HG03442 (cell line): Measurements from ENCODE around the gene SORCS2.

Source experiments
- ATAC-seq: cut with Tn5 transposase; IDR thresholded peaks from one replicate; pipeline ENCODE4 v1.9.1; 2021; ENCODE audit warnings: mild to moderate bottlenecking, moderate library complexity; ENCODE audit not compliant: unreplicated experiment

The SORCS2 gene

GRCh38 chr4:7763788-7764187 lies 571.5 kb downstream of the SORCS2 start:
- ATAC-seq, result no peak

GRCh38 chr4:7764466-7764865 lies 572.1 kb downstream of the SORCS2 start:
- no peak for ATAC-seq

GRCh38 chr4:7765666-7766065 lies 573.3 kb downstream of the SORCS2 start:
- no peak for ATAC-seq

- no peak for ATAC-seq
These were observed 573.7 kb downstream of the SORCS2 start for GRCh38 chr4:7766086-7766485.

- ATAC-seq, result no peak
These were observed 574.5 kb downstream of the SORCS2 start for GRCh38 chr4:7766661-7767345.

GRCh38 chr4:7767526-7767925 lies 575.2 kb downstream of the SORCS2 start:
- ATAC-seq, result no peak

GRCh38 chr4:7767966-7768365 lies 575.6 kb downstream of the SORCS2 start:
- no peak for ATAC-seq

GRCh38 chr4:7768736-7769135 lies 576.4 kb downstream of the SORCS2 start:
- ATAC-seq, result no peak

GRCh38 chr4:7769396-7770223 lies 577.3 kb downstream of the SORCS2 start:
- no peak for ATAC-seq

GRCh38 chr4:7770224-7771050 lies 578.1 kb downstream of the SORCS2 start:
- no peak for ATAC-seq

GRCh38 chr4:7771056-7771455 lies 578.7 kb downstream of the SORCS2 start:
- ATAC-seq, result no peak

- ATAC-seq, result peak; percentile 91
These were observed 579.5 kb downstream of the SORCS2 start for GRCh38 chr4:7771541-7772507.

- ATAC-seq, result no peak
These were observed 580.5 kb downstream of the SORCS2 start for GRCh38 chr4:7772711-7773385.

- ATAC-seq, result no peak
These were observed 581.3 kb downstream of the SORCS2 start for GRCh38 chr4:7773401-7774180.

- ATAC-seq, result no peak
These were observed 582.3 kb downstream of the SORCS2 start for GRCh38 chr4:7774301-7775294.

- ATAC-seq, result no peak
These were observed 583.1 kb downstream of the SORCS2 start for GRCh38 chr4:7775396-7775795.

- ATAC-seq, result no peak
These were observed 584.8 kb downstream of the SORCS2 start for GRCh38 chr4:7777017-7777710.
